H1 (cell line): Measurements from ENCODE around the gene CRABP1. TPM values are rescaled to one million over a fixed set of nuclear protein-coding genes. Genes with fewer than 3 reads are reported as not detected.

Experiments
- CTCF ChIA-PET: fragments of 300-600 bp; sonication (Branson Sonifier 250); formaldehyde crosslinking; loops from one replicate; lab custom pipeline; 2021; ENCODE audit not compliant: partially characterized antibody; lab: Charles Lee
- POLR2A ChIA-PET: fragments of 300-600 bp; sonication (Branson Sonifier 250); formaldehyde crosslinking; loops from one replicate; lab custom pipeline; 2021; ENCODE audit warnings: inconsistent platforms; ENCODE audit not compliant: partially characterized antibody; lab: Charles Lee
- DNase-seq, 2 experiments: peaks; one replicate each; pipeline versions ENCODE4 v3.0.0 to v3.0.0-alpha.2; 2010 to 2022; ENCODE audit warnings: low spot score in 2 of 2, low read depth in 1 of 2, mixed read lengths in 1 of 2
- FAIRE-seq: peaks from 2 replicates; lab custom pipeline; 2011; peaks lifted over from hg19 to GRCh38; lab: Jason Lieb, UNC
- H2AFZ ChIP-seq: 2 replicates; pipeline ENCODE4 v1.8.1; 2012; ENCODE audit warnings: low read length, inconsistent platforms
- H2AK5ac ChIP-seq: 2 replicates; pipeline ENCODE4 v1.6.1; 2013; ENCODE audit warnings: low read depth, low read length
- H2BK120ac ChIP-seq: replicated peaks from 2 replicates; pipeline ENCODE3; 2013; ENCODE audit warnings: low read depth, low read length, inconsistent platforms
- H2BK12ac ChIP-seq: 2 replicates; pipeline ENCODE4 v1.6.1; 2013; ENCODE audit warnings: low read depth, low read length
- H2BK15ac ChIP-seq: 2 replicates; pipeline ENCODE4 v1.6.1; 2013; ENCODE audit warnings: low read length
- H2BK20ac ChIP-seq: 2 replicates; pipeline ENCODE4 v1.6.1; 2013; ENCODE audit warnings: low read length
- H2BK5ac ChIP-seq: 2 replicates; pipeline ENCODE4 v1.6.1; 2013; ENCODE audit warnings: low read depth, low read length
- H3K14ac ChIP-seq: 2 replicates; pipeline ENCODE4 v1.6.1; 2013; ENCODE audit warnings: inconsistent platforms; ENCODE audit not compliant: insufficient read length
- H3K18ac ChIP-seq: 2 replicates; pipeline ENCODE4 v1.6.1; 2013; ENCODE audit warnings: low read length; ENCODE audit errors: extremely low read depth
- H3K23ac ChIP-seq: 2 replicates; pipeline ENCODE4 v1.6.1; 2013; ENCODE audit warnings: inconsistent platforms; ENCODE audit not compliant: insufficient read length
- H3K23me2 ChIP-seq: 2 replicates; pipeline ENCODE4 v1.6.1; 2013; ENCODE audit warnings: low read depth, low read length
- H3K27ac ChIP-seq: 2 replicates; pipeline ENCODE4 v1.6.1; 2011; ENCODE audit warnings: low read depth, low read length, inconsistent platforms
- H3K27me3 ChIP-seq, 4 experiments: replicated peaks in 1 of 4; 1 replicate in 1 of 4; 2 replicates in 3 of 4; pipeline versions ENCODE4 v1.6.1 to v1.8.1; 2011 to 2013; ENCODE audit warnings: low read length in 3 of 4, mild to moderate bottlenecking in 3 of 4, inconsistent platforms in 2 of 4, mixed read lengths in 2 of 4, moderate library complexity in 1 of 4; ENCODE audit not compliant: control insufficient read depth in 3 of 4, insufficient read depth in 3 of 4; ENCODE audit errors: extremely low read depth in 1 of 4
- H3K36me3 ChIP-seq, 4 experiments: 2 replicates each; pipeline versions ENCODE4 v1.6.1 to v1.8.1; 2011 to 2013; ENCODE audit warnings: mild to moderate bottlenecking in 4 of 4, low read length in 3 of 4, moderate library complexity in 2 of 4, control low read depth in 1 of 4, inconsistent platforms in 1 of 4; ENCODE audit not compliant: insufficient read depth in 4 of 4, control insufficient read depth in 2 of 4
- H3K4ac ChIP-seq: replicated peaks from 2 replicates; pipeline ENCODE3; 2013; ENCODE audit warnings: low read length, low read depth, mixed read lengths, inconsistent platforms; ENCODE audit not compliant: insufficient read length
- H3K4me1 ChIP-seq, 4 experiments: replicated peaks in 1 of 4; 1 replicate in 1 of 4; 2 replicates in 3 of 4; pipeline versions ENCODE4 v1.6.1 to v1.8.1; 2011 to 2013; ENCODE audit warnings: low read length in 3 of 4, inconsistent platforms in 2 of 4, mixed read lengths in 1 of 4; ENCODE audit not compliant: insufficient read depth in 4 of 4, control insufficient read depth in 3 of 4
- H3K4me2 ChIP-seq, 2 experiments: 2 replicates each; pipeline versions ENCODE4 v1.6.1 to v1.8.1; 2011 to 2013; ENCODE audit warnings: low read depth in 2 of 2, low read length in 2 of 2, control low read depth in 1 of 2, inconsistent platforms in 1 of 2, mild to moderate bottlenecking in 1 of 2; ENCODE audit not compliant: insufficient read depth in 1 of 2
- H3K4me3 ChIP-seq, 4 experiments: fragments of 200-600, 300-600 bp in 1 of 4; sonication (generic), shearing (Covaris generic), sonication (Bioruptor Twin) in 1 of 4; 2 replicates each; pipeline versions ENCODE4 v1.5.1 to v1.8.1; 2011 to 2016; ENCODE audit warnings: low read length in 4 of 4, low read depth in 3 of 4, control low read depth in 2 of 4, inconsistent platforms in 2 of 4, mild to moderate bottlenecking in 2 of 4, mixed read lengths in 1 of 4, moderate library complexity in 1 of 4; ENCODE audit not compliant: insufficient read depth in 2 of 4; ENCODE audit errors: extremely low read depth in 1 of 4
- H3K56ac ChIP-seq: replicated peaks from 2 replicates; pipeline ENCODE3; 2013; ENCODE audit warnings: low read depth, mild to moderate bottlenecking, mixed read lengths, low read length, inconsistent platforms; ENCODE audit not compliant: insufficient read length
- H3K79me1 ChIP-seq: 2 replicates; pipeline ENCODE4 v1.6.1; 2013; ENCODE audit warnings: low read depth, low read length, control low read depth
- H3K79me2 ChIP-seq, 2 experiments: 2 replicates each; pipeline versions ENCODE4 v1.6.1 to v1.8.1; 2012 to 2013; ENCODE audit warnings: low read length in 2 of 2, mild to moderate bottlenecking in 2 of 2, inconsistent platforms in 1 of 2; ENCODE audit not compliant: insufficient read depth in 2 of 2, control insufficient read depth in 1 of 2
- H3K9ac ChIP-seq, 4 experiments: replicated peaks in 1 of 4; 1 replicate in 1 of 4; 2 replicates in 3 of 4; pipeline versions ENCODE4 v1.6.1 to v1.8.1; 2011 to 2013; ENCODE audit warnings: low read depth in 3 of 4, low read length in 3 of 4, control low read depth in 2 of 4, mild to moderate bottlenecking in 2 of 4, moderate library complexity in 2 of 4, inconsistent platforms in 1 of 4; ENCODE audit errors: extremely low read depth in 1 of 4
- H3K9me3 ChIP-seq, 2 experiments: 2 replicates each; pipeline versions ENCODE4 v1.6.1 to v1.8.1; 2012 to 2013; ENCODE audit warnings: mild to moderate bottlenecking in 2 of 2, moderate library complexity in 2 of 2, control low read depth in 1 of 2, inconsistent platforms in 1 of 2, low read depth in 1 of 2, low read length in 1 of 2, mixed read lengths in 1 of 2; ENCODE audit not compliant: insufficient read depth in 2 of 2
- H4K20me1 ChIP-seq, 2 experiments: replicated peaks in 1 of 2; 2 replicates each; pipeline versions ENCODE3 to v1.8.1; 2011 to 2013; ENCODE audit warnings: inconsistent platforms in 2 of 2, low read length in 2 of 2, mild to moderate bottlenecking in 1 of 2; ENCODE audit not compliant: insufficient read depth in 2 of 2, control insufficient read depth in 1 of 2
- H4K5ac ChIP-seq: 2 replicates; pipeline ENCODE4 v1.6.1; 2013; ENCODE audit warnings: low read length, low read depth, mixed read lengths, inconsistent platforms; ENCODE audit not compliant: insufficient read length
- H4K8ac ChIP-seq: 2 replicates; pipeline ENCODE4 v1.8.0; 2013; ENCODE audit warnings: mild to moderate bottlenecking, moderate library complexity, low read length, inconsistent platforms; ENCODE audit not compliant: insufficient read depth; ENCODE audit errors: extremely low read depth
- H4K91ac ChIP-seq: replicated peaks from 2 replicates; pipeline ENCODE3; 2013; ENCODE audit warnings: low read length, mixed read lengths, inconsistent platforms; ENCODE audit not compliant: insufficient read length
- ASH2L ChIP-seq: fragments of 200-600, 300-600 bp; sonication (generic); IDR thresholded peaks from one replicate; pipeline ENCODE4 v1.7.1; 2017; ENCODE audit warnings: low read length
- BCL11A ChIP-seq, 2 experiments: IDR thresholded peaks; one replicate each; pipeline ENCODE4 v1.6.1; 2011; ENCODE audit warnings: low read depth in 2 of 2, low read length in 2 of 2, mild to moderate bottlenecking in 2 of 2
- E2F6 ChIP-seq: IDR thresholded peaks from 2 replicates; pipeline ENCODE4 v1.6.1; 2012; ENCODE audit warnings: inconsistent platforms
- FOSL1 ChIP-seq: IDR thresholded peaks from 2 replicates; pipeline ENCODE4 v1.6.1; 2011; ENCODE audit warnings: mild to moderate bottlenecking, low read depth, low read length, moderate library complexity; ENCODE audit not compliant: insufficient read depth
- JUND ChIP-seq: IDR thresholded peaks from 2 replicates; pipeline ENCODE4 v1.6.1; 2011; ENCODE audit warnings: mild to moderate bottlenecking, improper control_type of control experiment, low read length
- NRF1 ChIP-seq: IDR thresholded peaks from 2 replicates; pipeline ENCODE4 v1.6.1; 2011; ENCODE audit warnings: mild to moderate bottlenecking, low read depth, low read length, improper control_type of control experiment
- PHF8 ChIP-seq: fragments of 200-600 bp; sonication (generic); conservative IDR thresholded peaks from 2 replicates; pipeline ENCODE4 v1.7.1; 2012; ENCODE audit warnings: low read depth, mild to moderate bottlenecking, inconsistent platforms, low read length, moderate library complexity
- POLR2AphosphoS5 ChIP-seq: IDR thresholded peaks from 2 replicates; pipeline ENCODE4 v1.6.1; 2011; ENCODE audit warnings: low read depth, low read length
- RBBP5 ChIP-seq: IDR thresholded peaks from 2 replicates; pipeline ENCODE4 v1.7.1; 2012; ENCODE audit warnings: low read depth, mild to moderate bottlenecking, inconsistent platforms, low read length, moderate library complexity, borderline replicate concordance
- SP2 ChIP-seq: IDR thresholded peaks from 2 replicates; pipeline ENCODE4 v1.6.1; 2012; ENCODE audit warnings: mild to moderate bottlenecking, low read length, inconsistent platforms
- SRF ChIP-seq: IDR thresholded peaks from 2 replicates; pipeline ENCODE4 v1.6.1; 2011; ENCODE audit warnings: mild to moderate bottlenecking, low read depth, low read length, moderate library complexity
- TBP ChIP-seq: IDR thresholded peaks from 2 replicates; pipeline ENCODE4 v1.6.1; 2011; ENCODE audit warnings: low read depth, low read length, improper control_type of control experiment
- WGBS, 2 experiments: shearing (Covaris generic) in 1 of 2; methylation state at CpG; one replicate each; pipeline versions ENCODE4 v1.1.6 to v1.1.7; 2013 to 2015; ENCODE audit warnings: low lambda C conversion rate in 2 of 2, mixed read lengths in 2 of 2, inconsistent platforms in 1 of 2, low coverage in 1 of 2, missing lambda C conversion rate in 1 of 2; ENCODE audit not compliant: insufficient replicate concordance in 2 of 2, insufficient coverage in 1 of 2, insufficient read length in 1 of 2; ENCODE audit errors: extremely low coverage in 1 of 2, missing lambda C conversion rate in 1 of 2; 5-methylcytosine and 5-hydroxymethylcytosine counted together
- polyA plus RNA-seq, 7 experiments: library from polyadenylated mRNA; depleted of rRNA in 3 of 7; stranded (reverse) in 5 of 7; unstranded in 2 of 7; fragments of >200 nt in 5 of 7; fragments of 200-250 nt in 2 of 7; gene quantifications; 1 replicate in 5 of 7; 2 replicates in 1 of 7; 4 replicates in 1 of 7; pipeline versions ENCODE4 v1.2.1 to v1.2.3, GENCODE V29; 2011 to 2013; ENCODE audit warnings: missing spikeins in 2 of 7, mixed read lengths in 2 of 7
- total RNA-seq: library from RNA; stranded (reverse); fragmentation: NEBNext Ultra II Directional; extraction: Animal tissue kit (Norgen Biotek cat#: 25700); gene quantifications from 2 replicates; pipeline ENCODE4 v1.2.1, GENCODE V29; 2021

Gene CRABP1
- total and polyA plus RNA-seq, 2 of the 8 experiments (the other 6 are each of a cell fraction or from before 2014, with no cell fraction given): 385 to 655 TPM

- H4K5ac ChIP-seq: no peak overlapping the region
- H3K56ac ChIP-seq: no peak overlapping the region
- no peak overlapping the region for H3K4me3 ChIP-seq
- no peak overlapping the region for H2AK5ac ChIP-seq
- H3K27ac ChIP-seq: no peak overlapping the region
- H2BK120ac ChIP-seq: no peak overlapping the region
- DNase-seq (no peak), FAIRE-seq (peak; percentile 24)
- H3K36me3 ChIP-seq: no peaks in the 10 kb centered on the region
- no peak overlapping the region for H3K4ac ChIP-seq
- peak overlapping the region; percentile 33; the same call in 1 of the 2 replicates for H2BK12ac ChIP-seq
- H2BK20ac ChIP-seq: no peak overlapping the region
- no peak overlapping the region for H2BK5ac ChIP-seq
- no peak overlapping the region; the same call in 1 of the 2 replicates for H3K18ac ChIP-seq
- POLR2A ChIA-PET: interaction anchor here (1.1 to 1.5 kb wide), 2 partner anchors 12 to 18 kb away, joined by 4 read pairs; partner anchors contain the start of gene CRABP1
- no peak overlapping the region for H4K8ac ChIP-seq
- CTCF ChIA-PET: interaction anchor here (0.6 to 2.7 kb wide), 8 partner anchors 16 to 64 kb away, joined by 3 to 10 read pairs (median 4); partner anchors contain the start of gene CRABP1
- no peak overlapping the region for H4K91ac ChIP-seq
- H3K79me2 ChIP-seq: no peaks in the 10 kb centered on the region
- H3K27me3 ChIP-seq: peaks cover 0 to 5% (median 0%) of the 10 kb centered on the region in 4 experiments; a peak in 1 of 7 replicates
- H3K23ac ChIP-seq: no peak overlapping the region
- no peaks in the 10 kb centered on the region for H4K20me1 ChIP-seq
- H3K79me1 ChIP-seq: no peaks in the 10 kb centered on the region
- H3K9me3 ChIP-seq: no peaks in the 10 kb centered on the region
- H3K4me2 ChIP-seq: no peak overlapping the region; a peak in 1 of 4 replicates
- H2AFZ ChIP-seq: no peak overlapping the region
- peaks cover 2 to 8% (median 6%) of the 10 kb centered on the region in 4 experiments for H3K4me1 ChIP-seq
- no peak overlapping the region for H3K9ac ChIP-seq
- 75% methylated on average over 5 of the region's 6 CpGs; no CpG with 5 or more reads in 1 of the 2 experiments for WGBS, 2 experiments
- H3K23me2 ChIP-seq: no peaks in the 10 kb centered on the region
- H3K14ac ChIP-seq: no peak overlapping the region
- 0 out of 2 replicates have a peak overlapping the region, but pooled peaks have one; percentile 76 for H2BK15ac ChIP-seq
- TF ChIP-seq SRF (no peak), NRF1 (no peak), E2F6 (no peak), BCL11A (IDR thresholded peaks at IDR 0.05; ENCODE audit: low read depth in 2 of 2, low read length in 2 of 2) (no peak), JUND (no peak), ASH2L (no peak), RBBP5 (no peak), TBP (no peak), POLR2AphosphoS5 (no peak), FOSL1 (no peak), PHF8 (no peak), SP2 (peak; percentile 45; the same call in 1 of the 2 replicates)
Measured at GRCh38 chr15:78358102-78358870, 18.1 kb downstream of the CRABP1 start.
